Ishikawa (cell line): ENCODE results near the gene VPS11.

Experiments
- CEBPB ChIP-seq: IDR thresholded peaks from 2 replicates; pipeline ENCODE4 v1.6.1; 2012
- CREB1 ChIP-seq: IDR thresholded peaks from 2 replicates; pipeline ENCODE4 v1.6.1; 2012; ENCODE audit warnings: low read depth
- EP300 ChIP-seq: IDR thresholded peaks from 2 replicates; pipeline ENCODE4 v1.6.1; 2012; ENCODE audit warnings: borderline replicate concordance
- FOXM1 ChIP-seq: IDR thresholded peaks from 2 replicates; pipeline ENCODE4 v1.6.1; 2012; ENCODE audit warnings: low read depth, borderline replicate concordance
- NFIC ChIP-seq: IDR thresholded peaks from 2 replicates; pipeline ENCODE4 v1.6.1; 2012
- RAD21 ChIP-seq: IDR thresholded peaks from 2 replicates; pipeline ENCODE4 v1.6.1; 2012; ENCODE audit warnings: low read depth
- TAF1 ChIP-seq: IDR thresholded peaks from 2 replicates; pipeline ENCODE4 v1.6.1; 2012; ENCODE audit warnings: low read depth, mild to moderate bottlenecking
- TCF12 ChIP-seq: IDR thresholded peaks from 2 replicates; pipeline ENCODE4 v1.6.1; 2012; ENCODE audit warnings: low read depth
- TEAD4 ChIP-seq: IDR thresholded peaks from 2 replicates; pipeline ENCODE4 v1.6.1; 2012
- YY1 ChIP-seq: IDR thresholded peaks from 2 replicates; pipeline ENCODE4 v1.6.1; 2012; ENCODE audit warnings: low read depth
- ZBTB7A ChIP-seq: IDR thresholded peaks from 2 replicates; pipeline ENCODE4 v1.6.1; 2012; ENCODE audit warnings: low read depth
- TF ChIP-seq, protein P1 (sequence below): IDR thresholded peaks from 2 replicates; pipeline ENCODE4 v1.6.1; 2012
- TF ChIP-seq, protein P2 (sequence below): IDR thresholded peaks from 2 replicates; pipeline ENCODE4 v1.6.1; 2012; ENCODE audit warnings: low read depth, mild to moderate bottlenecking

DNA sequence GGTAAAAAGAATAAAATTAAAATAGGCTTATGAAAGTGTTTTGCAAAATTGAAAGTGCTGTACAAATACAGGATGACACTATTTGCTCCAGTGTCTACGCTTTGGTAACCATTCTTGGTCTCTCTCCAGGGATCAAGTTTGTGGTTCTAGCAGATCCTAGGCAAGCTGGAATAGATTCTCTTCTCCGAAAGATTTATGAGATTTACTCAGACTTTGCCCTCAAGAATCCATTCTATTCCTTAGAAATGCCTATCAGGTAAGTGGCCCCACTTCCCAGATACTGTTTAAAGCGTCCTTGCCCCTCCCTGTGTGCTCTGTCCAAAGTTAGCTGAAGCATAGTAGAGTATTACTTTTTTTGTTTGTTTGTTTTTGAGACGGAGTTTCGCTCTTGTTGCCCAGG is 46.0 kb upstream of the VPS11 start:
- TF ChIP-seq RAD21 (no peak), TEAD4 (no peak), ZBTB7A (no peak), TAF1 (no peak), CREB1 (no peak), EP300 (no peak), CEBPB (no peak), YY1 (no peak), NFIC (no peak), TCF12 (no peak), FOXM1 (no peak)
- TF ChIP-seq, protein P1, sequence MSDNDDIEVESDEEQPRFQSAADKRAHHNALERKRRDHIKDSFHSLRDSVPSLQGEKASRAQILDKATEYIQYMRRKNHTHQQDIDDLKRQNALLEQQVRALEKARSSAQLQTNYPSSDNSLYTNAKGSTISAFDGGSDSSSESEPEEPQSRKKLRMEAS: no peak
- TF ChIP-seq, protein P2, sequence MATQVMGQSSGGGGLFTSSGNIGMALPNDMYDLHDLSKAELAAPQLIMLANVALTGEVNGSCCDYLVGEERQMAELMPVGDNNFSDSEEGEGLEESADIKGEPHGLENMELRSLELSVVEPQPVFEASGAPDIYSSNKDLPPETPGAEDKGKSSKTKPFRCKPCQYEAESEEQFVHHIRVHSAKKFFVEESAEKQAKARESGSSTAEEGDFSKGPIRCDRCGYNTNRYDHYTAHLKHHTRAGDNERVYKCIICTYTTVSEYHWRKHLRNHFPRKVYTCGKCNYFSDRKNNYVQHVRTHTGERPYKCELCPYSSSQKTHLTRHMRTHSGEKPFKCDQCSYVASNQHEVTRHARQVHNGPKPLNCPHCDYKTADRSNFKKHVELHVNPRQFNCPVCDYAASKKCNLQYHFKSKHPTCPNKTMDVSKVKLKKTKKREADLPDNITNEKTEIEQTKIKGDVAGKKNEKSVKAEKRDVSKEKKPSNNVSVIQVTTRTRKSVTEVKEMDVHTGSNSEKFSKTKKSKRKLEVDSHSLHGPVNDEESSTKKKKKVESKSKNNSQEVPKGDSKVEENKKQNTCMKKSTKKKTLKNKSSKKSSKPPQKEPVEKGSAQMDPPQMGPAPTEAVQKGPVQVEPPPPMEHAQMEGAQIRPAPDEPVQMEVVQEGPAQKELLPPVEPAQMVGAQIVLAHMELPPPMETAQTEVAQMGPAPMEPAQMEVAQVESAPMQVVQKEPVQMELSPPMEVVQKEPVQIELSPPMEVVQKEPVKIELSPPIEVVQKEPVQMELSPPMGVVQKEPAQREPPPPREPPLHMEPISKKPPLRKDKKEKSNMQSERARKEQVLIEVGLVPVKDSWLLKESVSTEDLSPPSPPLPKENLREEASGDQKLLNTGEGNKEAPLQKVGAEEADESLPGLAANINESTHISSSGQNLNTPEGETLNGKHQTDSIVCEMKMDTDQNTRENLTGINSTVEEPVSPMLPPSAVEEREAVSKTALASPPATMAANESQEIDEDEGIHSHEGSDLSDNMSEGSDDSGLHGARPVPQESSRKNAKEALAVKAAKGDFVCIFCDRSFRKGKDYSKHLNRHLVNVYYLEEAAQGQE: no peak
